ENCODE results near the gene NRG4. TPM values are rescaled to one million over a fixed set of nuclear protein-coding genes. Genes with fewer than 3 reads are reported as not detected.

NRG4 gene
- total and polyA plus RNA-seq, 2 donors (not counting 3 experiments of a cell fraction or from before 2014, with no cell fraction given): not detected

- intact Hi-C loops (cut with micrococcal nuclease): no loop called here
- POLR2A ChIA-PET: no interaction called here
Measured at GRCh38 chr15:75900577-75900976, 111.6 kb downstream of the NRG4 start.

More at GRCh38 chr15:75900577-75900976, 111.6 kb downstream of the NRG4 start:
- no TSS peak for BruUV-seq (replicated peaks)
- peaks cover 13% of the 10 kb centered on the region for H3K79me2 ChIP-seq (ENCODE audit: control insufficient read depth, insufficient read depth, low read length)
- dilution Hi-C loops (cut with MboI; ENCODE audit: extremely low pct_ligation_motif_present, low sequenced_read_pairs): no loop called here
- H3K27me3 ChIP-seq (ENCODE audit: control insufficient read depth in 2 of 2, insufficient read depth in 2 of 2, low read length in 2 of 2): no peaks in the 10 kb centered on the region
- no peak overlapping the region for H3K4me2 ChIP-seq (ENCODE audit: insufficient read depth, low read length)
- DNase-seq (ENCODE audit: low read depth, low spot score) (no peak), FAIRE-seq (no peak)
- CTCF ChIA-PET: no interaction called here
- H2AFZ ChIP-seq (ENCODE audit: low read depth, low read length): no peak overlapping the region
- H3K36me3 ChIP-seq (ENCODE audit: control insufficient read depth in 2 of 2, extremely low read depth in 1 of 2, insufficient read depth in 2 of 2, low read length in 2 of 2): no peaks in the 10 kb centered on the region
- no peak overlapping the region for H3K27ac ChIP-seq (ENCODE audit: insufficient read depth, low read depth, low read length)
- TF ChIP-seq, protein P1, sequence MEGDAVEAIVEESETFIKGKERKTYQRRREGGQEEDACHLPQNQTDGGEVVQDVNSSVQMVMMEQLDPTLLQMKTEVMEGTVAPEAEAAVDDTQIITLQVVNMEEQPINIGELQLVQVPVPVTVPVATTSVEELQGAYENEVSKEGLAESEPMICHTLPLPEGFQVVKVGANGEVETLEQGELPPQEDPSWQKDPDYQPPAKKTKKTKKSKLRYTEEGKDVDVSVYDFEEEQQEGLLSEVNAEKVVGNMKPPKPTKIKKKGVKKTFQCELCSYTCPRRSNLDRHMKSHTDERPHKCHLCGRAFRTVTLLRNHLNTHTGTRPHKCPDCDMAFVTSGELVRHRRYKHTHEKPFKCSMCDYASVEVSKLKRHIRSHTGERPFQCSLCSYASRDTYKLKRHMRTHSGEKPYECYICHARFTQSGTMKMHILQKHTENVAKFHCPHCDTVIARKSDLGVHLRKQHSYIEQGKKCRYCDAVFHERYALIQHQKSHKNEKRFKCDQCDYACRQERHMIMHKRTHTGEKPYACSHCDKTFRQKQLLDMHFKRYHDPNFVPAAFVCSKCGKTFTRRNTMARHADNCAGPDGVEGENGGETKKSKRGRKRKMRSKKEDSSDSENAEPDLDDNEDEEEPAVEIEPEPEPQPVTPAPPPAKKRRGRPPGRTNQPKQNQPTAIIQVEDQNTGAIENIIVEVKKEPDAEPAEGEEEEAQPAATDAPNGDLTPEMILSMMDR (IDR thresholded peaks at IDR 0.05; ENCODE audit: extremely low read depth in 1 of 2, insufficient read depth in 1 of 2, low read depth in 1 of 2, low read length in 2 of 2): no peak
- no peak for TF ChIP-seq GATA2 (IDR thresholded peaks at IDR 0.05; ENCODE audit: insufficient read depth, insufficient read length, low read depth, low read length)
- no peak for TF ChIP-seq POLR2A (IDR thresholded peaks at IDR 0.05; ENCODE audit: low read depth, low read length)
- no peak for TF ChIP-seq POLR2AphosphoS5 (IDR thresholded peaks at IDR 0.05; ENCODE audit: insufficient read depth, low read depth, low read length)
- TF ChIP-seq, protein P2, sequence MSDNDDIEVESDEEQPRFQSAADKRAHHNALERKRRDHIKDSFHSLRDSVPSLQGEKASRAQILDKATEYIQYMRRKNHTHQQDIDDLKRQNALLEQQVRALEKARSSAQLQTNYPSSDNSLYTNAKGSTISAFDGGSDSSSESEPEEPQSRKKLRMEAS (IDR thresholded peaks at IDR 0.05; ENCODE audit: insufficient read depth, insufficient read length): no peak
- no peak for TF ChIP-seq JUN (IDR thresholded peaks at IDR 0.05; ENCODE audit: borderline replicate concordance, insufficient read depth, insufficient read length, low read depth)
- no peak for TF ChIP-seq EZH2 (IDR thresholded peaks at IDR 0.05; ENCODE audit: borderline replicate concordance, low read depth, low read length, severe bottlenecking)
- TF ChIP-seq FOS (IDR thresholded peaks at IDR 0.05; ENCODE audit: borderline replicate concordance, insufficient read depth, low read length): no peak
- no peak for TF ChIP-seq MYC (IDR thresholded peaks at IDR 0.05; ENCODE audit: low read depth, low read length)
- no peak overlapping the region for H3K9ac ChIP-seq (replicated peaks; ENCODE audit: extremely low read depth, insufficient read depth, low read length)
- H3K9me3 ChIP-seq (replicated peaks; ENCODE audit: control insufficient read depth, insufficient read depth, low read length): no peaks in the 10 kb centered on the region
- H3K9me1 ChIP-seq (replicated peaks; ENCODE audit: control insufficient read depth, extremely low read depth, insufficient read depth, low read length): no peaks in the 10 kb centered on the region
- no peaks in the 10 kb centered on the region for H4K20me1 ChIP-seq (replicated peaks; ENCODE audit: control insufficient read depth, extremely low read depth, insufficient read depth, low read length)
- H3K4me3 ChIP-seq (replicated peaks in 1 of 3; ENCODE audit: insufficient read depth in 1 of 3, low read depth in 1 of 3, low read length in 3 of 3): no peak overlapping the region
- peaks cover 3% of the 10 kb centered on the region for H3K4me1 ChIP-seq (ENCODE audit: control insufficient read depth, extremely low read depth, insufficient read depth, low read length)
